ENCODE results near the gene MKNK2. TPM values are rescaled to one million over a fixed set of nuclear protein-coding genes. Genes with fewer than 3 reads are reported as not detected.

MKNK2 gene
- total and polyA plus RNA-seq, 2 of the 13 experiments (the other 11 are each of a cell fraction or from before 2014, with no cell fraction given), result 44.9 to 112 TPM

DNA sequence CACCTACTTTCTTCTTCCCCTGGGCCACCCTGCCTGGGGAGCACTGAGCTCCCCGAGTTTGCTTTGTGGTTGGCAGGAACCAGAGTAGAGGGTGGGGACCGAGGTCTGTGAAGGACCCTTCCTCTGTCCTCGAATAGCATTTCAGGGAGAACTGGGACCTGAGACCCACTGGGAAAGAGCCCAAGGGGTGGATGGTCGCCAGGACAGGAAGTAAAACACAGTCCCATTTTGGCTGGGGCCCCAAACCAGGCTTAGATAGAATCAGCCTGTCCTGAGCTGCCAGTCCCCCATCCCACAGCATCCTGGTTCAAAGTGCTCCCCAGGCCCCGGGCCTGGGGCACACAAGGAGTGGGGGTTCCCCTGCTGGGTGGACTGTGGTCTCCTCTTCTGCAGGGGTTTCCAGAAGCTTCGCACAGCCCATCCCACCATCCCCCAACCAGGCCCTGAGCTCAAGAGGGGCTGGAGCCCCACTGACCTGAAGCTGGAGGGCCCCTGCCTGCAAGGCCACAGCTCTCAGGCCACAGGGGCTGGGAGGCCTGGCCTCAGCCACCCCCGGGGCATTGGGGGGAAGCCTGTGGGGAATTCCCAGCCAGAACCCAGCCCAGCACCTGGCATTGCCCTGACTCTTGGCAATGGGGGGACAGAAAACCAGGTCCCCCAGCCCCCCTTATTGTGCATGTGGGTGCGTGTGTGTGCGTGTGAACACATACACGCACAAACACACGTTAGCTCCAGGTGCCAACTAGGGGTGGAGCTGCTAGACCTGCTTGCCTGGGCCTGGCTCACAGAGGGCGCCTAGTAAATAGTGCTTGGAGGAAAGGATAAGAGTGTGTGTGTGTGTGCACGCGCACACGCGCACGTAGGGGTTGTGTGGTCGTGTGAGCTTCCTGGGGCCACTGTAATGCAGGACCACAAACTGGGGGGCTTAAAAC is 995 bp upstream of the MKNK2 start (continued):
- TF ChIP-seq, protein P1, sequence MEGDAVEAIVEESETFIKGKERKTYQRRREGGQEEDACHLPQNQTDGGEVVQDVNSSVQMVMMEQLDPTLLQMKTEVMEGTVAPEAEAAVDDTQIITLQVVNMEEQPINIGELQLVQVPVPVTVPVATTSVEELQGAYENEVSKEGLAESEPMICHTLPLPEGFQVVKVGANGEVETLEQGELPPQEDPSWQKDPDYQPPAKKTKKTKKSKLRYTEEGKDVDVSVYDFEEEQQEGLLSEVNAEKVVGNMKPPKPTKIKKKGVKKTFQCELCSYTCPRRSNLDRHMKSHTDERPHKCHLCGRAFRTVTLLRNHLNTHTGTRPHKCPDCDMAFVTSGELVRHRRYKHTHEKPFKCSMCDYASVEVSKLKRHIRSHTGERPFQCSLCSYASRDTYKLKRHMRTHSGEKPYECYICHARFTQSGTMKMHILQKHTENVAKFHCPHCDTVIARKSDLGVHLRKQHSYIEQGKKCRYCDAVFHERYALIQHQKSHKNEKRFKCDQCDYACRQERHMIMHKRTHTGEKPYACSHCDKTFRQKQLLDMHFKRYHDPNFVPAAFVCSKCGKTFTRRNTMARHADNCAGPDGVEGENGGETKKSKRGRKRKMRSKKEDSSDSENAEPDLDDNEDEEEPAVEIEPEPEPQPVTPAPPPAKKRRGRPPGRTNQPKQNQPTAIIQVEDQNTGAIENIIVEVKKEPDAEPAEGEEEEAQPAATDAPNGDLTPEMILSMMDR (CRISPR knock-in tag; IDR thresholded peaks at IDR 0.05), result peak; percentile 45
- TF ChIP-seq KLF15 (CRISPR knock-in tag; IDR thresholded peaks at IDR 0.05; ENCODE audit: borderline replicate concordance) (no peak), ZNF652 (CRISPR knock-in tag; IDR thresholded peaks at IDR 0.05; ENCODE audit: borderline replicate concordance, low read depth) (no peak), SNAI1 (CRISPR knock-in tag; IDR thresholded peaks at IDR 0.05; ENCODE audit: borderline replicate concordance) (no peak), NFE2L1 (CRISPR knock-in tag; IDR thresholded peaks at IDR 0.05; ENCODE audit: borderline replicate concordance) (peak; percentile 75; the same call in 1 of the 2 replicates), ZNF292 (CRISPR knock-in tag; IDR thresholded peaks at IDR 0.05; ENCODE audit: borderline replicate concordance, low read depth) (peak; percentile 31; the same call in 1 of the 2 replicates), SATB2 (CRISPR knock-in tag; IDR thresholded peaks at IDR 0.05) (no peak), ZNF577 (CRISPR knock-in tag; IDR thresholded peaks at IDR 0.05; ENCODE audit: borderline replicate concordance, low read depth) (no peak), ATM (IDR thresholded peaks at IDR 0.05; ENCODE audit: borderline replicate concordance) (no peak), FOXA1 (IDR thresholded peaks at IDR 0.05) (no peak), FOXA1 (CRISPR knock-in tag; IDR thresholded peaks at IDR 0.05) (no peak), MIXL1 (CRISPR knock-in tag; IDR thresholded peaks at IDR 0.05) (no peak), ZFP36L2 (CRISPR knock-in tag; IDR thresholded peaks at IDR 0.05) (no peak), ZKSCAN8 (CRISPR knock-in tag; IDR thresholded peaks at IDR 0.05; ENCODE audit: borderline replicate concordance) (no peak), ZFX (CRISPR knock-in tag; IDR thresholded peaks at IDR 0.05; ENCODE audit: low read depth) (peak; percentile 71), MXD4 (CRISPR knock-in tag; IDR thresholded peaks at IDR 0.05) (no peak), ZNF558 (CRISPR knock-in tag; IDR thresholded peaks at IDR 0.05; ENCODE audit: borderline replicate concordance) (0 out of 2 replicates have a peak, but pooled peaks have one; percentile 54)
- TF ChIP-seq, protein P2, sequence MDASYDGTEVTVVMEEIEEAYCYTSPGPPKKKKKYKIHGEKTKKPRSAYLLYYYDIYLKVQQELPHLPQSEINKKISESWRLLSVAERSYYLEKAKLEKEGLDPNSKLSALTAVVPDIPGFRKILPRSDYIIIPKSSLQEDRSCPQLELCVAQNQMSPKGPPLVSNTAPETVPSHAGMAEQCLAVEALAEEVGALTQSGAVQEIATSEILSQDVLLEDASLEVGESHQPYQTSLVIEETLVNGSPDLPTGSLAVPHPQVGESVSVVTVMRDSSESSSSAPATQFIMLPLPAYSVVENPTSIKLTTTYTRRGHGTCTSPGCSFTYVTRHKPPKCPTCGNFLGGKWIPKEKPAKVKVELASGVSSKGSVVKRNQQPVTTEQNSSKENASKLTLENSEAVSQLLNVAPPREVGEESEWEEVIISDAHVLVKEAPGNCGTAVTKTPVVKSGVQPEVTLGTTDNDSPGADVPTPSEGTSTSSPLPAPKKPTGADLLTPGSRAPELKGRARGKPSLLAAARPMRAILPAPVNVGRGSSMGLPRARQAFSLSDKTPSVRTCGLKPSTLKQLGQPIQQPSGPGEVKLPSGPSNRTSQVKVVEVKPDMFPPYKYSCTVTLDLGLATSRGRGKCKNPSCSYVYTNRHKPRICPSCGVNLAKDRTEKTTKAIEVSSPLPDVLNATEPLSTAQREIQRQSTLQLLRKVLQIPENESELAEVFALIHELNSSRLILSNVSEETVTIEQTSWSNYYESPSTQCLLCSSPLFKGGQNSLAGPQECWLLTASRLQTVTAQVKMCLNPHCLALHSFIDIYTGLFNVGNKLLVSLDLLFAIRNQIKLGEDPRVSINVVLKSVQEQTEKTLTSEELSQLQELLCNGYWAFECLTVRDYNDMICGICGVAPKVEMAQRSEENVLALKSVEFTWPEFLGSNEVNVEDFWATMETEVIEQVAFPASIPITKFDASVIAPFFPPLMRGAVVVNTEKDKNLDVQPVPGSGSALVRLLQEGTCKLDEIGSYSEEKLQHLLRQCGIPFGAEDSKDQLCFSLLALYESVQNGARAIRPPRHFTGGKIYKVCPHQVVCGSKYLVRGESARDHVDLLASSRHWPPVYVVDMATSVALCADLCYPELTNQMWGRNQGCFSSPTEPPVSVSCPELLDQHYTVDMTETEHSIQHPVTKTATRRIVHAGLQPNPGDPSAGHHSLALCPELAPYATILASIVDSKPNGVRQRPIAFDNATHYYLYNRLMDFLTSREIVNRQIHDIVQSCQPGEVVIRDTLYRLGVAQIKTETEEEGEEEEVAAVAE (CRISPR knock-in tag; IDR thresholded peaks at IDR 0.05; ENCODE audit: borderline replicate concordance), result no peak
- TF ChIP-seq, protein P3, sequence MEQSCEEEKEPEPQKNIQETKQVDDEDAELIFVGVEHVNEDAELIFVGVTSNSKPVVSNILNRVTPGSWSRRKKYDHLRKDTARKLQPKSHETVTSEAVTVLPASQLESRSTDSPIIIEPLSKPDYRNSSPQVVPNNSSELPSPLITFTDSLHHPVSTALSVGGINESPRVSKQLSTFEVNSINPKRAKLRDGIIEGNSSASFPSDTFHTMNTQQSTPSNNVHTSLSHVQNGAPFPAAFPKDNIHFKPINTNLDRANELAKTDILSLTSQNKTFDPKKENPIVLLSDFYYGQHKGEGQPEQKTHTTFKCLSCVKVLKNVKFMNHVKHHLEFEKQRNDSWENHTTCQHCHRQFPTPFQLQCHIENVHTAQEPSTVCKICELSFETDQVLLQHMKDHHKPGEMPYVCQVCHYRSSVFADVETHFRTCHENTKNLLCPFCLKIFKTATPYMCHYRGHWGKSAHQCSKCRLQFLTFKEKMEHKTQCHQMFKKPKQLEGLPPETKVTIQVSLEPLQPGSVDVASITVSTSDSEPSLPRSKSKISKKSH (CRISPR knock-in tag; IDR thresholded peaks at IDR 0.05; ENCODE audit: borderline replicate concordance), result no peak
- TF ChIP-seq, protein P4, sequence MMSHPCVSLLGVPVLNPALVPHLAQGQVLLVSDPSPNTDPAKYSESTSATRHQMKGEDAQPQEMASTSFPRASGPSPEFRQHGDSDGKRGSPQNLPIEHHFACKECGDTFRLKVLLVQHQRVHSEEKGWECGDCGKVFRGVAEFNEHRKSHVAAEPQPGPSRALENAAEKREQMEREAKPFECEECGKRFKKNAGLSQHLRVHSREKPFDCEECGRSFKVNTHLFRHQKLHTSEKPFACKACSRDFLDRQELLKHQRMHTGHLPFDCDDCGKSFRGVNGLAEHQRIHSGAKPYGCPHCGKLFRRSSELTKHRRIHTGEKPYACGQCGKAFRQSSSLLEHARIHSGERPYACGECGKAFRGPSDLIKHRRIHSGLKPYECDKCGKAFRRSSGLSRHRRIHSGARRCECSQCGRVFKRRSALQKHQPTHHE (CRISPR knock-in tag; IDR thresholded peaks at IDR 0.05; ENCODE audit: borderline replicate concordance), result no peak

All from HepG2 (cell line).